WTC11 (cell line): ENCODE data around the gene TRIM45. TPM values are rescaled to one million over a fixed set of nuclear protein-coding genes. Genes with fewer than 3 reads are reported as not detected.
A peak's percentile ranks its signal among the peaks of the same experiment; 100 is the strongest.

ENCODE experiments used
- ATAC-seq: fragments of 200-7000 bp; cut with Tn5 transposase; 2 replicates; pipeline ENCODE4 v1.10.0; 2021; ENCODE audit warnings: mild to moderate bottlenecking, moderate library complexity
- CTCF ChIA-PET: fragments of 300-600 bp; sonication (Branson Sonifier 250); formaldehyde crosslinking; loops from one replicate; lab custom pipeline; 2021; ENCODE audit warnings: antibody characterized with exemption; lab: Charles Lee
- POLR2A ChIA-PET: fragments of 350-600 bp; sonication (Branson Sonifier 250); formaldehyde crosslinking; loops from one replicate; lab custom pipeline; 2021; ENCODE audit warnings: antibody characterized with exemption; lab: Charles Lee
- DNase-seq: peaks from one replicate; pipeline ENCODE4 v3.0.0; 2021; ENCODE audit warnings: low spot score
- H3K27ac Mint-ChIP-seq: 2 replicates; pipeline ENCODE4 v1.8.0; 2021; ENCODE audit warnings: mixed read lengths
- H3K27me3 Mint-ChIP-seq: 2 replicates; pipeline ENCODE4 v1.8.0; 2021; ENCODE audit warnings: low read depth, mild to moderate bottlenecking, moderate library complexity, mixed read lengths
- H3K36me3 Mint-ChIP-seq: 2 replicates; pipeline ENCODE4 v1.8.0; 2021; ENCODE audit warnings: mixed read lengths
- H3K4me1 Mint-ChIP-seq: 2 replicates; pipeline ENCODE4 v1.8.0; 2022; ENCODE audit warnings: mixed read lengths
- H3K4me3 Mint-ChIP-seq: 2 replicates; pipeline ENCODE4 v1.8.0; 2021; ENCODE audit warnings: mild to moderate bottlenecking, moderate library complexity, mixed read lengths
- H3K9me3 Mint-ChIP-seq: 2 replicates; pipeline ENCODE4 v1.8.0; 2021; ENCODE audit warnings: mixed read lengths
- ATF3 ChIP-seq: sonication (generic); formaldehyde crosslinking; conservative IDR thresholded peaks from 2 replicates; pipeline ENCODE4 v1.8.1; 2022; ENCODE audit warnings: mild to moderate bottlenecking, missing genetic modification reagents
- CBFB ChIP-seq: sonication (generic); formaldehyde crosslinking; IDR thresholded peaks from 2 replicates; pipeline ENCODE4 v1.8.1; 2022; ENCODE audit warnings: mild to moderate bottlenecking, low read depth, missing genetic modification reagents
- ELF4 ChIP-seq: sonication (generic); formaldehyde crosslinking; IDR thresholded peaks from 2 replicates; pipeline ENCODE4 v1.8.1; 2022; ENCODE audit warnings: low read depth, mild to moderate bottlenecking, moderate library complexity, missing genetic modification reagents
- ERG ChIP-seq: fragments of 250-450 bp; sonication (Bioruptor Pico); IDR thresholded peaks from 2 replicates; pipeline ENCODE4 v1.8.0; 2021; ENCODE audit warnings: mild to moderate bottlenecking
- FOXP4 ChIP-seq: sonication (generic); formaldehyde crosslinking; IDR thresholded peaks from 2 replicates; pipeline ENCODE4 v1.8.0; 2022; ENCODE audit warnings: mild to moderate bottlenecking, missing genetic modification reagents
- IRF2 ChIP-seq: sonication (generic); formaldehyde crosslinking; IDR thresholded peaks from 2 replicates; pipeline ENCODE4 v1.8.0; 2022; ENCODE audit warnings: low read depth, missing genetic modification reagents, borderline replicate concordance
- MXD4 ChIP-seq: fragments of 250-450 bp; sonication (Bioruptor Pico); IDR thresholded peaks from 2 replicates; pipeline ENCODE4 v1.8.0; 2021; ENCODE audit warnings: mild to moderate bottlenecking, moderate library complexity, borderline replicate concordance
- NFYB ChIP-seq: sonication (generic); formaldehyde crosslinking; conservative IDR thresholded peaks from 2 replicates; pipeline ENCODE4 v1.8.0; 2022; ENCODE audit warnings: low read depth, missing genetic modification reagents
- PRDM15 ChIP-seq: sonication (generic); formaldehyde crosslinking; IDR thresholded peaks from 2 replicates; pipeline ENCODE4 v1.8.0; 2022; ENCODE audit warnings: missing genetic modification reagents
- RORB ChIP-seq: fragments of 250-450 bp; sonication (Bioruptor Pico); IDR thresholded peaks from 2 replicates; pipeline ENCODE4 v1.9.0; 2021; ENCODE audit warnings: mild to moderate bottlenecking
- STAT6 ChIP-seq: sonication (generic); formaldehyde crosslinking; conservative IDR thresholded peaks from 2 replicates; pipeline ENCODE4 v1.8.1; 2023; ENCODE audit warnings: mild to moderate bottlenecking, low read depth, missing genetic modification reagents, moderate library complexity
- TEAD1 ChIP-seq: sonication (generic); formaldehyde crosslinking; IDR thresholded peaks from 2 replicates; pipeline ENCODE4 v1.8.0; 2022; ENCODE audit warnings: mild to moderate bottlenecking, missing genetic modification reagents
- TEAD4 ChIP-seq: sonication (generic); formaldehyde crosslinking; IDR thresholded peaks from 2 replicates; pipeline ENCODE4 v1.8.0; 2022; ENCODE audit warnings: mild to moderate bottlenecking, missing genetic modification reagents
- ZNF219 ChIP-seq: sonication (generic); formaldehyde crosslinking; IDR thresholded peaks from 2 replicates; pipeline ENCODE4 v1.8.0; 2023; ENCODE audit warnings: missing genetic modification reagents, mild to moderate bottlenecking, borderline replicate concordance
- ZNF281 ChIP-seq: sonication (generic); formaldehyde crosslinking; IDR thresholded peaks from 2 replicates; pipeline ENCODE4 v1.8.0; 2023; ENCODE audit warnings: mild to moderate bottlenecking, missing genetic modification reagents
- ZNF423 ChIP-seq: fragments of 250-450 bp; sonication (Bioruptor Pico); IDR thresholded peaks from 2 replicates; pipeline ENCODE4 v2.1.2; 2022; ENCODE audit warnings: mild to moderate bottlenecking, moderate library complexity
- ZNF425 ChIP-seq: fragments of 250-450 bp; sonication (Bioruptor Pico); conservative IDR thresholded peaks from 2 replicates; pipeline ENCODE4 v1.9.0; 2021; ENCODE audit warnings: mild to moderate bottlenecking
- ZNF512 ChIP-seq: sonication (generic); formaldehyde crosslinking; IDR thresholded peaks from 2 replicates; pipeline ENCODE4 v1.8.1; 2022; ENCODE audit warnings: missing genetic modification reagents, borderline replicate concordance
- total RNA-seq: library from RNA; stranded (reverse); gene quantifications from 3 replicates; pipeline ENCODE4 v1.2.3, GENCODE V29; 2021

The TRIM45 gene
- total RNA-seq, 1 experiment from 2014 or later = 11.8 TPM

GRCh38 chr1:117135329-117135728 is 13.8 kb upstream of the TRIM45 start:
- DNase-seq (no peak), ATAC-seq (no peak)
- no peak overlapping the region for H3K4me3 Mint-ChIP-seq
- TF ChIP-seq ZNF423 (CRISPR knock-in tag) = no peak
- no peak for TF ChIP-seq CBFB
- no peak for TF ChIP-seq ZNF425
- no peak for TF ChIP-seq ERG (CRISPR knock-in tag)
- no peak for TF ChIP-seq RORB (CRISPR knock-in tag)
- no peak for TF ChIP-seq ZNF512 (CRISPR knock-in tag)
- TF ChIP-seq FOXP4 (CRISPR knock-in tag) = no peak
- TF ChIP-seq PRDM15 = no peak
- TF ChIP-seq MXD4 (CRISPR knock-in tag) = no peak
- no peaks in the 10 kb centered on the region for H3K36me3 Mint-ChIP-seq
- peak overlapping the region; percentile 50 for H3K27ac Mint-ChIP-seq
- peaks cover 48% of the 10 kb centered on the region for H3K4me1 Mint-ChIP-seq
- no peaks in the 10 kb centered on the region for H3K9me3 Mint-ChIP-seq
- no peaks in the 10 kb centered on the region for H3K27me3 Mint-ChIP-seq
- CTCF ChIA-PET = interaction anchor here (5.1 kb wide), 1 partner anchor 149 kb away, joined by 26 read pairs; no protein-coding TSS in a partner anchor
- POLR2A ChIA-PET = no interaction called here

GRCh38 chr1:117130526-117130925 is 9.0 kb upstream of the TRIM45 start:
- ChIA-PET POLR2A (no interaction called here), CTCF (no interaction called here)
- peaks cover 34% of the 10 kb centered on the region for H3K4me1 Mint-ChIP-seq
- DNase-seq (no peak), ATAC-seq (no peak)
- H3K27me3 Mint-ChIP-seq = no peaks in the 10 kb centered on the region
- H3K4me3 Mint-ChIP-seq = no peak overlapping the region
- no peaks in the 10 kb centered on the region for H3K9me3 Mint-ChIP-seq
- H3K27ac Mint-ChIP-seq = no peak overlapping the region
- H3K36me3 Mint-ChIP-seq = no peaks in the 10 kb centered on the region
- TF ChIP-seq ATF3 (CRISPR knock-in tag) (no peak), NFYB (CRISPR knock-in tag) (no peak), TEAD1 (no peak), ZNF219 (CRISPR knock-in tag) (no peak), TEAD4 (CRISPR knock-in tag) (no peak), IRF2 (CRISPR knock-in tag) (no peak), MXD4 (CRISPR knock-in tag) (no peak), STAT6 (no peak), ELF4 (CRISPR knock-in tag) (no peak), ZNF281 (no peak)
